Fibroblast of lung (primary cell): ENCODE measurements around the gene SCO2.

Experiments used
- EZH2 ChIP-seq: IDR thresholded peaks from 2 replicates; pipeline ENCODE4 v1.5.1; 2012; ENCODE audit warnings: low read length, control low read depth, mild to moderate bottlenecking; ENCODE audit errors: missing control alignments
- TF ChIP-seq, protein P1 (sequence below), 2 donors: IDR thresholded peaks in 1 of 2; conservative IDR thresholded peaks in 1 of 2; 1 replicate in 1 of 2; 2 replicates in 1 of 2; pipeline ENCODE4 v1.5.1; 2011 to 2012; ENCODE audit warnings: low read length in 2 of 2, control low read depth in 1 of 2, inconsistent platforms in 1 of 2, low read depth in 1 of 2, mild to moderate bottlenecking in 1 of 2

- TF ChIP-seq EZH2: no peak
- TF ChIP-seq, protein P1, sequence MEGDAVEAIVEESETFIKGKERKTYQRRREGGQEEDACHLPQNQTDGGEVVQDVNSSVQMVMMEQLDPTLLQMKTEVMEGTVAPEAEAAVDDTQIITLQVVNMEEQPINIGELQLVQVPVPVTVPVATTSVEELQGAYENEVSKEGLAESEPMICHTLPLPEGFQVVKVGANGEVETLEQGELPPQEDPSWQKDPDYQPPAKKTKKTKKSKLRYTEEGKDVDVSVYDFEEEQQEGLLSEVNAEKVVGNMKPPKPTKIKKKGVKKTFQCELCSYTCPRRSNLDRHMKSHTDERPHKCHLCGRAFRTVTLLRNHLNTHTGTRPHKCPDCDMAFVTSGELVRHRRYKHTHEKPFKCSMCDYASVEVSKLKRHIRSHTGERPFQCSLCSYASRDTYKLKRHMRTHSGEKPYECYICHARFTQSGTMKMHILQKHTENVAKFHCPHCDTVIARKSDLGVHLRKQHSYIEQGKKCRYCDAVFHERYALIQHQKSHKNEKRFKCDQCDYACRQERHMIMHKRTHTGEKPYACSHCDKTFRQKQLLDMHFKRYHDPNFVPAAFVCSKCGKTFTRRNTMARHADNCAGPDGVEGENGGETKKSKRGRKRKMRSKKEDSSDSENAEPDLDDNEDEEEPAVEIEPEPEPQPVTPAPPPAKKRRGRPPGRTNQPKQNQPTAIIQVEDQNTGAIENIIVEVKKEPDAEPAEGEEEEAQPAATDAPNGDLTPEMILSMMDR (conservative IDR thresholded peaks at IDR 0.05 in 1 of 2, IDR thresholded peaks at IDR 0.05 in 1 of 2; ENCODE audit: low read depth in 1 of 2, low read length in 2 of 2): no peak
These were observed 43.8 kb downstream of the SCO2 start, which contains the start of gene ADM2 for GRCh38 chr22:50481440-50482106.
